GM12864 (cell line): ENCODE data around the gene ZNF385B.

Experiments
- DNase-seq: peaks from one replicate; pipeline ENCODE4 v3.0.0-alpha.2; 2011; ENCODE audit warnings: low read depth
- H3K4me3 ChIP-seq: 2 replicates; pipeline ENCODE4 v1.5.1; 2011; ENCODE audit warnings: mild to moderate bottlenecking, low read depth, low read length, control low read depth
- CTCF ChIP-seq: IDR thresholded peaks from 2 replicates; pipeline ENCODE4 v1.5.1; 2011; ENCODE audit warnings: low read depth, mild to moderate bottlenecking, moderate library complexity, low read length, control low read depth, inconsistent platforms; ENCODE audit errors: missing control alignments

The ZNF385B gene

GRCh38 chr2:179661986-179662385, 199.4 kb downstream of the ZNF385B start:
- no peak for DNase-seq
- no peak for TF ChIP-seq CTCF
- H3K4me3 ChIP-seq: no peak overlapping the region

- H3K4me3 ChIP-seq: no peak overlapping the region
- no peak for DNase-seq
- TF ChIP-seq CTCF: no peak
These were observed 204.3 kb downstream of the ZNF385B start for GRCh38 chr2:179657068-179657595.

- DNase-seq: no peak
- TF ChIP-seq CTCF: no peak
- H3K4me3 ChIP-seq: no peak overlapping the region
These were observed 205.8 kb downstream of the ZNF385B start for GRCh38 chr2:179655627-179656026.

- DNase-seq: no peak
- TF ChIP-seq CTCF: no peak
- H3K4me3 ChIP-seq: no peak overlapping the region
These were observed 206.6 kb downstream of the ZNF385B start for GRCh38 chr2:179654806-179655205.

GRCh38 chr2:179652296-179652695, 209.1 kb downstream of the ZNF385B start:
- no peak for DNase-seq
- H3K4me3 ChIP-seq: no peak overlapping the region
- no peak for TF ChIP-seq CTCF

- TF ChIP-seq CTCF: no peak
- no peak for DNase-seq
- H3K4me3 ChIP-seq: no peak overlapping the region
These were observed 211.0 kb downstream of the ZNF385B start for GRCh38 chr2:179650420-179650819.

GRCh38 chr2:179646862-179647587, 214.4 kb downstream of the ZNF385B start:
- no peak for TF ChIP-seq CTCF
- DNase-seq: no peak
- H3K4me3 ChIP-seq: no peak overlapping the region
